T-helper 1 cell treated with Interleukin-12 subunit alpha and Interleukin-12 subunit beta and Interleukin-4 antibody, amounts not matched to agents 30 μg/mL and 1 μg/mL, for 36 hours (primary cell): ENCODE measurements around the gene OR1I1.

Experiments
- H3K27ac Mint-ChIP-seq: one replicate; pipeline ENCODE4 v1.8.0; 2021; ENCODE audit warnings: mild to moderate bottlenecking, mixed read lengths
- H3K27me3 Mint-ChIP-seq: one replicate; pipeline ENCODE4 v1.8.0; 2021; ENCODE audit warnings: low read depth, mixed read lengths
- H3K36me3 Mint-ChIP-seq: one replicate; pipeline ENCODE4 v1.8.0; 2021; ENCODE audit warnings: low read depth, mixed read lengths
- H3K4me1 Mint-ChIP-seq: one replicate; pipeline ENCODE4 v1.8.0; 2021; ENCODE audit warnings: low read depth, mixed read lengths
- H3K4me3 Mint-ChIP-seq: one replicate; pipeline ENCODE4 v1.8.0; 2021; ENCODE audit warnings: mild to moderate bottlenecking, moderate library complexity, mixed read lengths
- H3K9me3 Mint-ChIP-seq: one replicate; pipeline ENCODE4 v1.8.0; 2021; ENCODE audit warnings: mixed read lengths

OR1I1 gene

GRCh38 chr19:15138427-15138826 is 56.4 kb downstream of the OR1I1 start:
- Mint-ChIP-seq H3K4me3 (no peak overlapping the region), H3K27me3 (peaks cover 3% of the 10 kb centered on the region), H3K36me3 (no peaks in the 10 kb centered on the region), H3K27ac (no peak overlapping the region), H3K4me1 (no peaks in the 10 kb centered on the region), H3K9me3 (peaks cover 18% of the 10 kb centered on the region)

DNA sequence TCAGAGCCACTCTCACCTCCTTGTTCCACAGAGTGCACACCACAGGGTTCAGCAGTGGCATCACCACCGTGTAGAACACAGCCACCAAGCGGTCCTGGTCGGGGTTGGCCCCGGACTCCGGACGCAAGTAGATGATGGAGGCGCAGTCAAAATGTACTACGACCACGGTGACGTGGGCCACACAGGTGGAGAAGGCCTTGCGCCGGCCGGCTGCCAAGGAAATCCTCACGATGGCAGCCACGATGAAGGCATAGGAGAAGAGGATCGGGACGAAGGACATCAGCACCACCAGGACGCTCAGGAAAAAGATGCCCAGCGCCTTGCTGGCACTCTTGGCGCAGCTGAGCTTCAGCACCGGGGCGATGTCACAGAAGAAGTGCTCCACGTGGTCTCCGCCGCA is 59.1 kb downstream of the OR1I1 start:
- Mint-ChIP-seq H3K4me3 (no peak overlapping the region), H3K27ac (no peak overlapping the region), H3K27me3 (peaks cover 3% of the 10 kb centered on the region)

DNA sequence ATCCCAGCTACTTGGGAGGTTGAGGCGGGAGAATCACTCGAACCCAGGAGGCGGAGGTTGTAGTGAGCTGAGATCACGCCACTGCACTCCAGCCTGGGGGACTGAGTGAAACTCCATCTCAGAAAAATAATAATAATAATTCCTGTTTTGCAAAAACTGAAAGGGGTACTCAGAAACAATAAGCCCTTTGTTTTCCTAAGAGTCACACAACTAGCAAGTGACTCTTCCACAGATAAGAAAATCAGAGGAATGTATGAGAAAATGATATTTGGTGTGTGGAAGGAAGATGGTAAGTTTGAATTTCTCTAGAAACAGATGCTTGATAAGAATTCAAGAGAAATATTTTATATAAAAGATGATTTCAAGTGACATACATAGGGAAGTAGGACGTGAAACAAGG is 60.3 kb downstream of the OR1I1 start:
- H3K4me1 Mint-ChIP-seq = no peaks in the 10 kb centered on the region
- peaks cover 3% of the 10 kb centered on the region for H3K27me3 Mint-ChIP-seq
- no peak overlapping the region for H3K27ac Mint-ChIP-seq
- H3K9me3 Mint-ChIP-seq = peaks cover 18% of the 10 kb centered on the region
- no peaks in the 10 kb centered on the region for H3K36me3 Mint-ChIP-seq
- H3K4me3 Mint-ChIP-seq = no peak overlapping the region

More for the DNA sequence above, 59.1 kb downstream of the OR1I1 start:
- Mint-ChIP-seq H3K9me3 (peaks cover 18% of the 10 kb centered on the region), H3K4me1 (no peaks in the 10 kb centered on the region), H3K36me3 (no peaks in the 10 kb centered on the region)
